ENCODE results near the gene PARP15.

The PARP15 gene

GRCh38 chr3:122629763-122630162 lies 52.3 kb downstream of the PARP15 start:
- TF ChIP-seq MYC (IDR thresholded peaks at IDR 0.05; ENCODE audit: low read depth, low read length) (no peak), CTCF (IDR thresholded peaks at IDR 0.05; ENCODE audit: low read depth, low read length) (no peak), MAX (IDR thresholded peaks at IDR 0.05; ENCODE audit: low read depth, low read length) (no peak), POLR2A (IDR thresholded peaks at IDR 0.05; ENCODE audit: extremely low read depth, insufficient read length) (no peak)
- no peak for DNase-seq (ENCODE audit: low read depth)
- H3K4me3 ChIP-seq (ENCODE audit: low read depth, low read length), result no peak overlapping the region

- TF ChIP-seq CTCF (IDR thresholded peaks at IDR 0.05; ENCODE audit: low read depth, low read length) (no peak), MAX (IDR thresholded peaks at IDR 0.05; ENCODE audit: low read depth, low read length) (no peak), POLR2A (IDR thresholded peaks at IDR 0.05; ENCODE audit: extremely low read depth, insufficient read length) (no peak), MYC (IDR thresholded peaks at IDR 0.05; ENCODE audit: low read depth, low read length) (no peak)
- no peak for DNase-seq (ENCODE audit: low read depth)
- H3K4me3 ChIP-seq (ENCODE audit: low read depth, low read length), result no peak overlapping the region
Measured at GRCh38 chr3:122635789-122636188, 58.3 kb downstream of the PARP15 start.

- TF ChIP-seq CTCF (IDR thresholded peaks at IDR 0.05; ENCODE audit: low read depth, low read length), result no peak
- TF ChIP-seq MYC (IDR thresholded peaks at IDR 0.05; ENCODE audit: low read depth, low read length), result no peak
- TF ChIP-seq MAX (IDR thresholded peaks at IDR 0.05; ENCODE audit: low read depth, low read length), result no peak
- TF ChIP-seq POLR2A (IDR thresholded peaks at IDR 0.05; ENCODE audit: extremely low read depth, insufficient read length), result no peak
- no peak overlapping the region for H3K4me3 ChIP-seq (ENCODE audit: low read depth, low read length)
- DNase-seq (ENCODE audit: low read depth), result no peak
Measured at GRCh38 chr3:122636697-122637096, 59.2 kb downstream of the PARP15 start.

- no peak overlapping the region for H3K4me3 ChIP-seq (ENCODE audit: low read depth, low read length)
- no peak for TF ChIP-seq MYC (IDR thresholded peaks at IDR 0.05; ENCODE audit: low read depth, low read length)
- no peak for TF ChIP-seq POLR2A (IDR thresholded peaks at IDR 0.05; ENCODE audit: extremely low read depth, insufficient read length)
- TF ChIP-seq CTCF (IDR thresholded peaks at IDR 0.05; ENCODE audit: low read depth, low read length), result no peak
- no peak for TF ChIP-seq MAX (IDR thresholded peaks at IDR 0.05; ENCODE audit: low read depth, low read length)
- no peak for DNase-seq (ENCODE audit: low read depth)
Measured at GRCh38 chr3:122640437-122640999, 63.1 kb downstream of the PARP15 start.

- no peak for DNase-seq (ENCODE audit: low read depth)
- TF ChIP-seq CTCF (IDR thresholded peaks at IDR 0.05; ENCODE audit: low read depth, low read length) (no peak), MAX (IDR thresholded peaks at IDR 0.05; ENCODE audit: low read depth, low read length) (no peak), POLR2A (IDR thresholded peaks at IDR 0.05; ENCODE audit: extremely low read depth, insufficient read length) (no peak), MYC (IDR thresholded peaks at IDR 0.05; ENCODE audit: low read depth, low read length) (no peak)
- H3K4me3 ChIP-seq (ENCODE audit: low read depth, low read length), result no peak overlapping the region
Measured at GRCh38 chr3:122642935-122643334, 65.5 kb downstream of the PARP15 start.
